Germinal center (tissue), 1 donor: ENCODE results near the gene PTPRD.
A peak's percentile ranks its signal among the peaks of the same experiment; 100 is the strongest.

Experiments used
- DNase-seq: peaks from one replicate; pipeline ENCODE4 v3.0.0; 2012; ENCODE audit warnings: mixed read lengths, low spot score

The PTPRD gene

DNA sequence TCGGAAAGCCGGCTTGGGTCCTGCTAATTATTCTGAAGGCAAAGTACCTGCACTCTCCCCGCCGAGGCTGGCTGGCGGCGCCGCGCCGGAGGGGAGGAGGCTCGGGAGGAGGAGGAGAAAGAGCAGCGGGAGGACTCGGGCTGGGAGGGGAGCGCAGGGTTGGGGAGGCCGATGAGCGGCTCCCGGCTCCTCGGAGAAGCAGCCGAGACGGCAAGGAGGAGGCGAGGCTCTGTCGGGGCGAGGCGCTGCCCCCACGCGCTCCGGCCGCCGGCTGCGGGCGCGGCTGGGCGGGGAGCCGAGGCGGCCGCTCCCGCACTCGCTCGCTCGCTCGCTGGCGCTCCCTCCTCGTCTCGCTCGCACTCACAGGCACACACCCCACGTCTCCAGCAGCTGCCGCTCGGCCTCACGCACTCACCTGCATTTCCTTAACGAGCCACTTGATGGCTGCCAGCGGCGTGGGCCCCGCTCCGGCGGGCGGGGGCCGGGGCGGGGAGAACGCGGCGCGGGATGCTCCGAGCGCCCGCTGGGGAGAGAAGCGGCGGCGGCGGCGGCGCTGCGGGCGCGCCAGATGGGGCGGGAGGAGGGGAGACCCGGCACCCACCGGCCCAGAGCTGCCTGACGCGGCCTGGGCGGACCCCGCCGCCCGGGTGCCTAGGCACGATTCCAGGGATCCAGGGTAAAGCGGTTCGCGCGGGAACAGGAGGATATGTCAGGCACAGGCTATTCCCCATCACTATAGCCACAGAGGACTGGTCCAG lies at the start of gene PTPRD:
Gene PTPRD (minus strand): TSS at position 362 of the 758 bp plus-strand sequence.
- peak; percentile 28 for DNase-seq

DNA sequence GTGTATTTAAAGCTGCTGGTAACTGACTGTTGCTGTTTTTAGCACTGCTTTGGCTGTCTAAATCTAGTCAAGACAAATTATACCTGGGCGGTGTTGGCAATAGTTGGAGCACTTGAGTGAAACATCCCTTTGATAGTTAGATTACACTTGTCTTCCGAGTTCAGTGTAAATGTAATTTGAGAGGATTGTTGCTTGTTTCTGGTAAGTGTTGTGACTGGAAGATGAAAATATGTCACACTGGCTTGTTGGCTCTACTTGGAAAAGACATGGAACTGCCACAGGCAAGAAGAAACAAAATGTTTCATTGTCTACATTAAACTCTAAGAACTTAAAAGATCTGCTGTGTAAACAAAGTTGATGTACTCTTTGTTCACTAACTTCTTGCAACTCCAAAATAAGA lies 49.2 kb upstream of the PTPRD start:
- DNase-seq = no peak

GRCh38 chr9:10661376-10661775 lies 48.6 kb upstream of the PTPRD start:
- DNase-seq = no peak

- no peak for DNase-seq
Observed at GRCh38 chr9:10651012-10651411, 38.2 kb upstream of the PTPRD start.

DNA sequence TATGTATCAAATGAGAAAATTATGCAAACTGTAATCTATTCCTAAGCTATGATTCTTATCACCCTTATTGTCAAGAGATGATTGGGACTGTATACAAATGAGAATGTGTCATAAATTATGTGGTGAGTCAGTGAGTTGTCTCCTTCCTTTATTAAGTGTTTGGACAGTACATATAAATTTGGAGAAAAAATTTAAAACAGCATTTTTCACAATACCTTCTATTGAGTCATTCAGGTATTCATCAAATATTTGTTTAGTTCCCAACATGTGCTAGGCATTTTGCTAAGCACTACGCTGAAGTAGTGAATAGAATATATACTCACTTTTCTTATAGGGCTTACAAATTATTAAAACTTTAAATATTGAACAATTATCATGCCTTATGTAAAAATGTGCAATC lies 36.3 kb upstream of the PTPRD start:
- DNase-seq = no peak

- DNase-seq = no peak
Observed at GRCh38 chr9:10633785-10634184, 21.0 kb upstream of the PTPRD start.

DNA sequence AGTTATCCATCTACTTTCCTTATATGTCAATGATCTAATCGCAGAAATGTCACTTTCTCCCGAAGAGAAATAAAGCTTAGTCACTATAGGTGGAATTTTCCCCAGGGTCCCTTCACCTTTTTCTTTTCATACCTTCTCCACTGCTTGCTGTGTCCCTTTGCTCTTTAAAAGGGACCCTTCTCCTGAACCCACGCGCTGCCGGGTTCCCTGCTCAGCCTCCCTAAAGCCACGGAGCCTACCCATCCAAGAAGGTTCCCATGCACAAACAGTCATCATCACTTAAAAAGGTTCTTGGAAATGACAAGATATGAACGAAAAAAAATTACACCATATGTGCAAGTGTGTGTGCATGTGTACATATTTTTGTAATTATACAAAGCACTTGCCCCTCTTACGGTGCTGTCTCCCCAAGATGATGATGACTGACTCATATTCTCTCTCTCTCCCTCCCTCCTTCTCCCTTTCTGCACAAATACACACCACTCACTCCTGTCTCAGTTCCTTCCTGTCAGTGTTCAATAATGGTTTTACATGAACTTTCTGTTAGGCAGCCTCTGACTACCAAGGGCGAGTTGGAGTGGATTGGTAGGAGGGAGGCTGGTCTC lies 1.5 kb upstream of the PTPRD start:
- DNase-seq = no peak

- DNase-seq = no peak
Observed at GRCh38 chr9:10613419-10613818, 617 bp upstream of the PTPRD start.

GRCh38 chr9:10605388-10605787 lies 7.4 kb downstream of the PTPRD start:
- no peak for DNase-seq

DNA sequence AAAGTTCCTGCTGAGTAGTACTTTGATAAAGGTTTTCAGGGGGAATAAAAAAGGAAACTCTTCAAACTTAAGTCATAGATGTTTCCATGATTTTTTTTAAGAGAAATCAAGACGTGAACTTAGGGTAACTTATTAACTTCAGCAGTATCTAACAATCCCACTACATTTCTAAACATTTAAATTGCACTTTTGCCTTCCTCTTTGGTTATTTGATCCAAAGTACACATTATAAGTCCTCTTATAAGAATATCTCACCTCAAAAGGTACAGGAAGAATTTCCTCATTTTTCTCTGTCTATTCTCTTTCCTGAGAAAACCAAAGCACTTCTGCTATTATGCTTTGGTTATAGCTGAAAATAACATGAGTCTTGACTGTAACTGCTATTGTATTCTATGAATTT lies 7.9 kb downstream of the PTPRD start:
- no peak for DNase-seq

DNA sequence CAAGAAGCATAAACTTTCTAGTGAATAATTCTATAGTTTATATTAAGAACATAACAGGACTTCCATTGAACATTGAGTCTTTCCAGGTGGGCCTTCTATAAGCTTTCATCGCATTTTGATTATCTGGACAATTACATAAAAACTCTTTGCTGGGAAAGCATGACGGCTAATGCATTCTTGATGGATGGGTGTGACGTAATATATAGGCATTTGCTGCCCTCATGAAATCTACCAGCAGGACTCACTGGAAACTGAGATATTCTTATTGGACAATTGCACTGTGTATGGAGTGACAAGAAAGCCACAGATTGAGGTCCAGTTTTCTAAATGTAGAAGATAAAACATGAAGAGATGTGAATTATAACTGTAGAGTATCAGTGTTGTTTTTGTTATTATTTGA lies 15.0 kb downstream of the PTPRD start:
- DNase-seq = no peak

GRCh38 chr9:10594482-10594881 lies 18.3 kb downstream of the PTPRD start:
- no peak for DNase-seq

DNA sequence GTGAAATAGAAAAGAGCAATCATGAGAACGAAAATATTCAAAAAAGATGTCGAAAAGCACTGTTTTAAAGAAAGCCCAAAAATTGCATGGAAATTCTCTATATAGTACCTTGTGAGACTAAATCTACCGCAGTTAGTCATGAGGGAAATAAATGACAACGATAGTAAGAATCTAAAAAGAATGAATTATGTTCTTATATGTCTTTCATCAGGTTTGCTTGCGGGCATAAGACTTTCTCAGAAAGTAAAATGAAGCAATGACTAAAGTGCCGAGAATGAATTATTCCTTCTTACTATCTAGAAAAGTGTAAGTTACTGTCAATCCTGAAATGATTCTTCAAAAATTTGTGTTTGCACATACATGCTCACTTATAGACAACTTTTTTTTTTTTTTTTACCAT lies 26.4 kb downstream of the PTPRD start:
- no peak for DNase-seq

DNA sequence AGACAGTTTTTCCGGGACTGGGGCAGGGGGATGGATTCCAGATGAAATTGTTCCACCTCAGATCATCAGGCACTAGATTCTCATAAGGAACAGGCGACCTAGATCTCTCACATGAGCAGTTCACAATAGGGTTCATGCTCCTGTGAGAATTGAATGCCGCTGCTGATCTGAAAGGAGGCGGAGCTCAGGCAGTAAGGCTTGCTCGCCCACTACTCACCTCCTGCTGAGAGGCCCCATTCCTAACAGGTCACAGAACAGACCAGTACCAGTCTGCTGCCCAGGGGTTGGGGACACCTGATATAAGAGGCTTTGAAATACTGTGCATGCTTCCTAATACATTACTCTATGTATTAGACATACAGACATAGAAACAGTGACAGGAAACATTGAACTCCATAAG lies 41.1 kb downstream of the PTPRD start:
- no peak for DNase-seq

- no peak for DNase-seq
Observed at GRCh38 chr9:10566848-10567247, 46.0 kb downstream of the PTPRD start.

DNA sequence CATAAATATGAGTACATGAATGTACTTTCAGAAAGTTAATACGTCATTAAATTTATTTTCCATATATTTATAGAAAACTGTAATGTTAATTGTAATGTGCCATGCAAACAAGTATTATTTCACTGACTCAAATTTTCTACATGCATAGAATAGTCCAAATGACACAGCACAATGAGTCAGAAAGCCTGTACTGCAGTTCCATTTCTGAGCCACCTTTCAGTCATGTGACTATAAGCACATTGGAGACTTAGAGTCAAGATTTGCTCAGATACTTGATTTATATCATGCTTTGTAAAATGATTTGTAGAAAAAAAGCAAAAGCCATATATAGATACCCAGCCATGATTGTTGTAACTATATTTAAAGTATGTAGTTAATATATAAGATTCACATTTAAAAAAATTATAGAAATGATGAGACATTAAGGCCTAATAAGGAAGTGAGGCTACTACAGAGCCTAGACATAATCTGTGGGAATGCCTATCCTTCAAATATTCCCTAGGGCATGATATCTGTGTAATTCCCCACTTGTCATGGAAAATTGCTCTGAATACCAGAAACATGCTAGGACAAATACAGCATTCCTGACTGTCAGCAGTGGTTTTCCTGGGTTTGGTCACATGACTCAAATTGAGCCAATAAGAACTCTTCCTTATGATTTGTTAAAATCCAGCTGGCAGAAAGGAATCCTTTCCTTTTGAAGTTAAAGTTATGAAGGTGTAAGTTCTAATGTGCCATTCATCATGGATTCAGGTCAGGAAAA lies 50.0 kb downstream of the PTPRD start:
- no peak for DNase-seq

DNA sequence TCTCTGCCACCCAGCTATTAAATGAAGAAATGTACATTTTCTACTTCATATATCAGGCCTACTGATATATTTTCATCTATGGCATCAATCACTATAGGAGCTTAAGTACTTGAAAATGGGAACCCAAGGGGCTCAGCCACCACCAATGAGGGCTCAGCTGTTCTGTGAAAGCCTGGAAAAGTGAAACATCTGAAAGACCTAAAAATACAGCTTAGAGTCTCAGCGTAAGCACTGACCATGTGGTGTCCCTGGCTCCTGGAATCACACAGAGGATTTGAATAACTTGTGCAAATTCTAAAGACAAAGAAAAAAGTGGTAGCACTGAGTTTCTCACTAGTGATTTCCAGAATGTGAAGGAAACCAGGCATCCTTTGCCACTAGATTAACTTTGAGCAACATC lies 64.5 kb downstream of the PTPRD start:
- DNase-seq = no peak

DNA sequence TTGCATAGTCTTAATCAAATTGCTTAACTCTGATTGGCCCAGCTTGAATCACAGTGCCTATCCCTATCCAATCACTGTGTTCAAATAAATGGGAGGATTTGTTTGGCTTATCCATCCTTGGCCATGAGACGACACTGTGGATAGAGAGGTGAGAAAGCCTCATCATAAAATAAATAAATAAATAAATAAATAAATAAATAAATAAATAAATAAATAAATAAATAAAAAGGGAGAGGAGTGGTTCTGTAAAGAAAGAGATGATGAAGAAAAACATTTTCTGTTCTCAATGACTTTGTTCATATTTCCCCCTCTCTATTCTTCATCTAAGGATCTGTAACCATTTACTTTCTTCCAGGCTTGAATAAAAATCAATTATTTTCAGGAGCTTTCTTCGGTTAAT lies 74.7 kb downstream of the PTPRD start:
- no peak for DNase-seq

DNA sequence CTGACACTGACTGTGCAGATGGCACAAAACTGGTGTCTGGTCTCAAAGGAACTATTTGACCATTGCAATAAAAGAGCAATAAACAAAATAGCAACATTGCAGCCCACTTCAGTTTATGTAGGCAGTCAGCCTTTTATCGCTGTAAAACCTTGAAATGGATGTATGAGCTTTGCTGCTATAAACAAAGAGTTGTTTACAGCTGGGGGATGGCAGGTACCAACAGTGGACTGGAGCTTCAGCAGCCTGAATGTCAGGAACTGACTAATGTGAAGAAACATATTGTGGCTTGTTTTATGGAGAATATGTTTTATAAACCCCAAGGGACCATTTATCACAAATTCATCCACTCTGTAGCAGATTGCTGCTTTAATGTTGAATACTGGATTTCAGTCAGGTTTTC lies 78.0 kb downstream of the PTPRD start:
- no peak for DNase-seq

- no peak for DNase-seq
Observed at GRCh38 chr9:10525972-10526371, 86.8 kb downstream of the PTPRD start.

DNA sequence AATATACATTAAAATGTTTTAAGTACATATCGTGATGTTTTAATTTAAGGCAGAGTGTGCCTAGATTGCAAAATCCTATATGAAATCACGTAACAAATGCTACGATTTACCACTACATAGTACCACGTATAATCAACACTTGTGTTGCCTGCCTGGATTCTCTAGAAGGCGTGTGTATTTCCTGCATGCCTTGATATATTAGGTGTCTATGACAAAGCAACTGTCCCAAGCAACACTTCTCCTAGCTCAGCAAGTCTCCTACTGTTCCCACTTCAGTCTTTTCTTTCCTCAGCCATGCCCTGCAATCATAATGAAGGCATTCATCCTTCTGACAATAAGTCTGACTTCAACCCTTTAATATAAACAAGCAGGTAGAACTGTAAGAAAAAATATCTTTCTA lies 89.6 kb downstream of the PTPRD start:
- DNase-seq = no peak

DNA sequence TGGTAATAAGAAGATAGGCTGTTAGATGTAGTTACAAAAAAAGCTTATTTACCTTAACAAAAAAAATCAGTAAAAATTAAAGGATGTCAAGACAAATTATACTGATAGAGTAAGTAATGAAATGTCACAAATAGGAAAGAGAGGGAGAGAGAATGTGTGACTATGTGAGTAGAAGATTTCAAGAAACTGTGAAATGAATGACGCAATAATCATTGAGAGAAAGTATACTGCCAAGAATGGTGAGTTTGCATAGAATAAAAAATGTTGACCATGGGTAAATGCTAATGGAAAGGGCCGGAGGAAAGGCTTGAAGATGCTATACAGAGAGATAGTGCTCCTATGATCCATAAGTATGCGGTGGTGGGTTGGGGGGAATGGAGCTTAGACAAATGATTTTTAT lies 100.7 kb downstream of the PTPRD start:
- no peak for DNase-seq

- DNase-seq = no peak
Observed at GRCh38 chr9:10488937-10489336, 123.9 kb downstream of the PTPRD start.
